Fibroblast of skin of right biceps (primary cell): ENCODE results near the gene HEATR3.

Experiments
- DNase-seq: peaks from one replicate; pipeline ENCODE4 v3.0.0-alpha.2; 2013

The HEATR3 gene

DNA sequence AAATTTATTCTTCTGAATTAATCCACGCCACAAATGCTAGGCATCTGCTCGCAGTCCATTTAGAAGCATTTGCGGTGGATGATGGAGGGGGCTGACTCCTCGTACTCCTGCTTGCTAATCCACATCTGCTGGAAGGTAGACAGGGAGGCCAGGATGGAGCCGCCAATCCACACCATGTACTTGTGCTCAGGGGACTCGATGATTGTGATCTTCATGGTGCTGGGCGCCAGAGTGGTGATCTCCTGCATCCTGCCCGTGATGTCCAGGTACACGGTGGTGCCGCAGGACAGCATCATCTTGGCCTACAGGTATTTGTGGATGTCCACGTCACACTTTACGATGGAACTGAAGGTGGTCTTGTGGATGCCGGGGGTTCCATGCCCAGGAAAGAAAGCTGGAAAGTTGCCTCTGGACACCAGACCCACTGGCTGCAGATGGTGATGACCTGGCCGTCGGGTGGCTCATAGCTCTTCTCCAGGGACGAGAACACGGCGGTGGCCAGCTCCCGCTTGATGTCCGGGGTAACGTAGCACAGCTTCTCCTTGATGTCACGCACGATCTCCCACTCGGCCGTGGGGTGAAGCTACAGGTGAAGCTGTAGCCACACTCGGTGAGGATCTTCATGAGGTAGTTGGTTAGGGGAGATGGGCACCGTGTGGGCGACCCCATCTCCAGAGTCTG lies 7.5 kb upstream of the HEATR3 start:
- no peak for DNase-seq

DNA sequence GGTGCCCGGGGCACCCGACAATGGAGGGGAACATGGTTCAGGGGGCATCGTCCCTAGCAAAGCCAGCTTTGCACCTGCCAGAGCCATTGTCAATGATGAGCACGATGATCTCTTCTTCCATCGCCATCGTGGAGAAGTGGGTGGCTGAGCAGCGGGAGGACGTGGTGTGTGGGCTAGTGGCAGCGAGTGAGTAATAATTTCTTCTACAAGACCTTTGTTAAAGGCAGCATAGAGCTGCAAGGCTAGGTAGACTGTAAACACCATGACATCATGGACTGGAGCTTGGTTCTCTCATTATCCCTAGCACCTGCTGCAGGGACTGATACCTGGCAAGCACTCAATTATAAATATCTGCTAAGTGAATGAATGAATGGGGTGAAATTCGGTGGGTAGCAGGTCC lies 6.7 kb upstream of the HEATR3 start:
- DNase-seq = no peak

DNA sequence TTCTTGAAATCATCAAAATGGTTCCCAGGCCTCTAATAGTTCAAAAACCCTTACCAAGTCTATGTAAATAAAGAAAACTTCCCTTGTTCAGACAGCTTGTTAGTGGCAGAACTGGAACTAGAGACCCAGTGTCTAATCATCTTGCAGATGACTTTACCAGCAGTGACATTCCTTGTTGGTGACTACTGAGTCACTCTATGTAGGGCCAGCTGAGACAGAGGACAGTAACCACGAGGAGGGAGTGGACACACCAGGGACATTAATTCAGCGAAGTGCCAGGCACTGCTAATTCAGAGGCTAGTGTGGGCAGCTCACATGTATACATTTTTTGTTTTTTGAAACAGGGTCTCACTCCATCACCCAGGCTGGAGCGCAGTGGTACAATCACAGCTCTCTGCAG lies 6.1 kb upstream of the HEATR3 start:
- DNase-seq = no peak

DNA sequence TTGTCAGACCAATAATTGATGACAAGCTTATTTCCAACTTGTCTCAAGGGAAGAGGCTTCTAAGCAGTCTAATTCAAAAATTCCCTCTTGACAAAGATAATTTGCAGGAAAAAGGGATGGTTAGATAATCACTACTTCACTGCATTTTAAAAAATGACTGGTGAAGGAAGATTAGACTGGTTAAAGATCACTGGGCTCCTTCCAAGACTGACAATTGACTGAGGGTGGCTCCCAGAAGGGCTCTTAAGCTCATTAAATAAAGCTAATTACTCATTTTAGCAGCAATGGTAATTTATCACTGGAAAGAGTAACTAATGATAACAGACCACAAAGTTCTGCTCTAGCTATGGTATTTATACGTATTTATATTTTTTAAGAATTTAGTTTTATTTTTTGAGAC lies 4.4 kb upstream of the HEATR3 start:
- no peak for DNase-seq

DNA sequence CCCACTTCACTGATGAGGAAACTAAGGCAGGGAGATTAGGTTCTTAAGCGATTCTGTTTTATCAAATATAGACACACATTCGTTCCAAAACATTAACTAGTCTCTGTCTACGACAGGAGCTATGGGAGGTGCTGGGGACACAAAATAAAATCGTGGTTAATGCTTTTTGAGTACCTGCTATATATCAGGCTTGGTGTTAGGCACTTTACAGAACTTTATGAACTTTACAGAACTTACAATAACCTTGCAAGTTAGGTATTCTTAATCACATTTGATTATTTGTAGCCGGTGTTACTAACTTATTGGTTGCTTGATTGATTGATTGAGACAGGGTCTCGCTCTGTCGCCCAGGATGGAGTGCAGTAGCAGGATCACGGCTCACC lies 538 bp upstream of the HEATR3 start:
- DNase-seq = no peak

DNA sequence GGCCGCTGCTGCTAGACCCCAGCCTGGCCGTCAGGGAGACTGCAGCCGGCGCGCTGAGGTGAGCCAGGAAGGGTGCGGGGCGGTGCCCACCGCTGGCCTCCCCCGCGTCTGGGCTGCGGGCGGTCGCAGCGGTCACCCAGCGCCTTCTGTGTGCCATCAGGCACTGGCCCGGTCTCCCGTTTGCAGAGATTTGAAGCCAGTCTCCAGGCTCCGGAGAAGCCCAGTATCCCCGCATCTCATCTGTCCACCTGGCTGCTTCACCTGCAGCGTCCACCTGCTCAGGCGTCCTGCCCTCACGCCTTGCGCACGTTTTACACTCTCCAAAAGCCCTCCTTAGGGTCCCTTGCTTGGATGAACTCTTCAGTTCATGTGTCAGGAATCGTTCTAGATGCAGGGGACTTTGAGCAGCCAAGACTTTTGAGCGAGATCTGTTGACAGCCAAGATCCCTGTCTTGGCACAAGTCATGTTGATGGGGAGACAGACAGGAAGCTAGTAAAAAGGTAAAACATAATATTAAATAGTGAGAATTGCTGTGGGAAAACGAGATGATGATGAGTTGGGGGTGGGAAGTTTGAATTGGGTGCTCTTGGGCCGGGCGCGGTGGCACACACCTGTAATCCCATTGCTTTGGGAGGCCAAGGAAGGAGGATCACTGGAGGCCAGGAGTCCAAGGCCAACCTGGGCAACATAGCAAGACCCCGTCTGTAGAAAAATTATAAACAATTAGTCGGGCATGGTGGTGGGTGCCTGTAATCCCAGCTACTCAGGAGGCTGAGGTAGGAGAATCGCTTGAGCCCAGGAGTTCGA lies 916 bp downstream of the HEATR3 start:
- no peak for DNase-seq

DNA sequence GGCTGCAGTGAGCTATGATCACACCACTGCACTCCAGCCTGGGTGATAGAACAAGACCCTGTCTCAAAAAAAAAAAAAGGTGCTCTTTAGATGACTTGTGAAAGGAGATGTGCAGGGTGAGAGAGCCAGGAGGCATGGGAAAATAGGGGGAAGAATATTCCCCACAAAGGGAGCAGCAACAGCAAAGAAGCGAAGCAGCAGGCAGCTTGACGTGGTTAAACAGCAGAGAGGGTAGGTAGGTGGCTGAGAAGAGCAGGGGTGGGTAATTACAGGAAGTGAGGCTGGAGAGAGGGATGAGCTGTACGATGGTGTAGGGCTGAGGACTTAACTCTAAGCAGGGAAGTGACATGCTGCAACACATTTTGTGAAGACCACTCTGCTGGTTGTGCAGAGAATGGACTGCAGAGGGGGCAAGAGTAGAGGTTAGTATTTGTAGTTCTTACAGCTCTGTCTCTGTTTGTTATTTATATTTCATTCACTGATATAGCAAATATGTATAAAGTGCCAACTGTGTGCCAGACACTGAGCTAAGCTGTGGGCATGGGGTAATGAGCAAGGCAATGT lies 1.6 kb downstream of the HEATR3 start:
- DNase-seq = peak; percentile 71

DNA sequence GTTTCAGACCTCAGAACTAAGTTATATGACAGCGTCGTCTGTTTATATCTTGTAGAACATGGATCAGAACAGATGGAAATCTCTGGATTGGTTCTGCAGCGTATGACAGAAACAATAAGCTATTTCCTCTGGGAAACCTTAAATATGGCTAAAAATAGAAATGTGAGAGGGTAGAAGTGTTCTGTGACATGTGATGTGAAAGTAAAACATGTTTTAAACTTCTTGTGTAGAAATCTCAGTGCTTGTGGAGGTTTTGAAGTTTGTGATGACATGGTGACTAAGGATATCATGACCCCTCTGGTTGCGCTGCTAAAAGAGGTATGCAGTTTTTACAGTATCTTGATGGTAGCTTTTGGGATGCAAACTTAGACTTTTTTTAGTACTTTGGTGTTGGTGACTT lies 2.8 kb downstream of the HEATR3 start:
- peak; percentile 59 for DNase-seq

DNA sequence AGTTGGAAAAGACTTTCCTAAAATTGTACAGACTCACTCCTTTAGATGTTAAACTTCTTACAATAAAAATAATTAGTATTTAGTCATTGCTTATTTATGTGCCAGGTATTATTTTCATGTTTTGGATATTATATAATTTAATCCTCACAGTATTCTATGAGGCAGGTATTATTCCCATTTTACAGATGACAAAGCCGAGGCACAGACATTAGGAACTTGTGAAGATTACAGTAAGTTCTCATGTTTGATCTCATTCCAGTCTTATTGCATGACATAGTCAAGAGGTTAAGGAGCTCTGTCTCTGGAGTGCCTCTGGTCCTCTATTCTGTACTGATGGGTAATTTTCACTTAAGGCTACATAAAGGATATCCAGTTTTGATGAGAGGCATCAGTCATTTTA lies 3.3 kb downstream of the HEATR3 start:
- no peak for DNase-seq

DNA sequence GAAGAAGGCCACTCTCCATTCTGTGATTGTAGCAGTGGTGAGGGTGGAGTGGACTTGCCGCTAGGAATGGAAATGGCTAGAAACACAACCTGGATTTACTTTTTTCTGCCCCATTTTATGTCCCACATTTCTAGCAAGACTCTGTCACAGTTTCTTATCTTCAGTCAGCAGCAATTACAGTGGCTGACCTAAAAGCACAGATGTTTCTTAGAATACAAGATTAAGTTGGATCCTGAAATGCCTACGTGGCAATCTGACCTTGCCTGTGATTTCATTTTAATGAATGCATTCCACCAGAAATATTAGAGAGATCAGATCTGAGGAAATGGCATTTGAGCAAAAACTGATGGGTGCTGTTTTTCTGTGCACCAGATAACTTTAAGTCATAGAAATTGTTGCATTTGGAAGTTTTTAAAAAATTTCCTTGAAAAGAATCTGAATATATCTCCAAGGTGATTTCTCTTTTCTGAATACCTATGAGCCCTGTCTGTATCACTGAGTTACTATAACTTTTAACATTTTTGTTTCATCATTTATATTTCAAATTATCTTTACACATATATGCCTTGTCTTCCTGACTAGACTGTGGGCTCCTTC lies 5.4 kb downstream of the HEATR3 start:
- no peak for DNase-seq

DNA sequence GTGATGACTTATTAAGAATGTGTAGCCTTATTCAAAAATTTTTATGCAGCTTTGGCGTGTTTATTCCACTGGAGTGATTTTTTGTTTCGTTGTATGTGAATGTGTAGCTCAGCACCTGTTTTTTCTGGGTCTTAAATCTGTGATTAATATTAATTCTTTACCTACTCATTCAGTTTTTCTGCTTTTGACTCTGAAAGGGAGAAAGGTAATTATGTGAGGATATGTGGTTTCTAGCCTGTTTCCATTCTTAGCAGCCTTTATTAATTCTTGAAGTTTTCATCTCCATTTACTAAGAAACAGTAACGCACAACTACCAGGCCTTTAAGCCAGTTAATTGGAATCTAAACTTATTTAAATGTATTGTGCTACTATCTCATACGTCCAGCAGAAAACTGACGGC lies 7.0 kb downstream of the HEATR3 start:
- DNase-seq = no peak

DNA sequence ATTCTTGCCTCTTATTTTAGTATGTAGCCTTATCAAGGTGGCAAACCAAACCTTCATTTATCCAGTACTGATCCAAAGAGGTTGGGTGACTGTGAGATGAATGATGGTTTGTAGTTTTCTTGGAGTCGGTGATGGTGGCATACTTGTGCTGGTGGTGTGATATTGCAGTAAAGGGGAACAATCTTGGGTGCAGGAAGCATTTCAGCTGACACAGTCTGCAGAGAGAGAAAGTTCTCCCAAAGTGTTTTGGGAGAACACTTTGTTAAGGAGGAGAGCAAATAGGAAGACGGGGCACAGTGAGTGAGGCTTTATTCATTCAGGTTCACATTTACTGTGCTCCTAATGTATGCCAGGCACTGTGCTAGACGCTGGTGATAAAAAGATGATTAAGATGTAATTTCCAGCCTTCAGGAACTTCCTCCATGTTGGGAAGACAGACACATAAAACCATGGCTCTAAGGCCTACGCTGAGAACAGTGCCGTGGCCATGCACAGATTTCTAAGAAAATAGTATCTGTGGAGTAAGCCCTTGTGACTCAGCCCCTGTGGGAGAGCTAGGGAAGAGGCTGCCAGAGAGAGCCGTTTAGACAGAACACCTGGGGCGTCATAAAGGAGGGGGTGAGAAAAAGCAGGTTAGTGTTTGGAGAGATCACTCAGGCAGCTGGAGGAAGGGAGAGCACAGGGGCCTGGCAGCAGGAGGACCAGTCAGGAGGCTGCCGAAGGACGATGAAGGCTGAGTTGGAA lies 13.8 kb downstream of the HEATR3 start:
- DNase-seq = no peak

DNA sequence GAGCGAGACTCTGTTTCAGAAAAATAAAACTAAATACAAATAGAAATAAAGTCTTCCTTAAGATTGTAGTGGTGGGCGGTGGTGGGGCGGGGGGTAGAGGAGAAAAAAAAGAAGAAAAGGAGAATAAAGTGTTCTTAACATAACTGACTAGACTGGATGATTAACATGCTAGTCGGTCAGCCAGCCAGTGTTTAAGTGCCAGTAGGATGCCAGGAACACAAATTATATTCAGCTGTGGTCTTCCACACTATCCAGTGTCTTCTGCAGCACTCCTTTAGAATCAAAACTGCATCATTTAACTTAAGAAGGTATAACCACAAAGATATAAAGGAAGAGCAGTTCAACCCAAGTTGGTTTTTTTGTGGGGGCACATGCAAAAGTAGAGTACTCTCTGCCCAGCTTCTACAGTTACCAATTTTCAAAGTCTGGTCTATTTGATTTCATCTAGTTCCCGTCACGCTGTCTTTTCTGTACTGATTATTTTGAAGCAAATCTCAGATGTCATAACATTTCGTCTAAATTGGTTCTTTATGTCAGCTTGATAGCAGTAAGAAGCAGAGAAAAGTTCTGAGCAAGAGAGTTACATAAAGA lies 15.8 kb downstream of the HEATR3 start:
- no peak for DNase-seq

DNA sequence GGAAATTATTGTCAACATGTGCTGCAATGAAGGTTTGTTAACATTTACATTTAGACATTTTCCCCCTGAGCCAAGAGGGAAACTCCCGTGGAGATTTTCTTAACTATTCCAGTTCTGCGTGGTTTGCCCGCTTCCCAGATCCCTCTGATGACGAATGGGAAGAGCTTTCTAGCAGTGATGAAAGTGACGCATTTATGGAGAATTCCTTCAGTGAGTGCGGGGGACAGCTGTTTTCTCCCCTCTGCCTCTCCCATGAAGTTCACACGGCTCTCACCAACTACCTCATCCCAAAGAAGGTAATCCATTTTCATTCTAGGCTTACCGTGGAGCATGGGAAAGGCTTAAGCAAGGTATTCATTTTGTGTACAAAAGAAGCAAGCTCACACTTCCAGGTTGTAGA lies 18.2 kb downstream of the HEATR3 start:
- peak; percentile 30 for DNase-seq

DNA sequence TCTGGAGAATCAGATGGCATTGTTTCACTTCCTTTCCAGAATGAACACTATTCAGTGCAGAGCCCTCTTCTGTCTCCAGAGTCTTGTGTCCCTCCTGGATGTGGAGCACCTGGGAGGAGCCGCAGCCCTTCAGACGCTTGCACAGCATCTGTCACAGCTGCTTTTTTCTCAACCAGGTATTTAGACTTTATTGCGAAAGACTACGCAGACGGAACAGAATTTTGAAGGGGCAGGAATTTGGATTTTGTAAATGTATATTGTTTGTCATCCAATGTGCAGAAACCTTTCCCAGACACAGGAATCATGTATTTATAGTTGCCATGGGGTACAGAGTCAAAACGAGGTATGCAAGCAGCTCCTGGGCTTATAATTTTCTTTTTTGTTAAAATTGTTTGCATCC lies 20.4 kb downstream of the HEATR3 start:
- no peak for DNase-seq

DNA sequence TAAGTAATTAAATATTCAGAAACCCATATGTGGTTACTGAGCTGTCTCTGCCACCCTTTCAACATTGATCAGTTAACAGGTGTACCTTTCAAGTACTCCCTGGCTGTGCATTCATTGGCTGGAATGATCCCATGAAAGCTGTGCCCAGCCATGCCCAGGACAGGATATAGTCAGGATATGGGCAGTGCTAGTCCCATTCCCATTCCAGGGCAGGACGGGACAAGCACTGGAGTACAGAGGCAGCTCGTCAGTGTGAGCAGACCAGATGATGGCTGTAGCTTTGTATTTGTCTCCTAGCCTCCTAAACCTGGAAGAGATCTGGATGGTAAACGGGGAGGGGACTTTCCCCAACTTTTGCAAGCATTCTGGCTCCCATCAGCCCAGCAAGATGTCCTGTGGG lies 22.5 kb downstream of the HEATR3 start:
- DNase-seq = no peak

DNA sequence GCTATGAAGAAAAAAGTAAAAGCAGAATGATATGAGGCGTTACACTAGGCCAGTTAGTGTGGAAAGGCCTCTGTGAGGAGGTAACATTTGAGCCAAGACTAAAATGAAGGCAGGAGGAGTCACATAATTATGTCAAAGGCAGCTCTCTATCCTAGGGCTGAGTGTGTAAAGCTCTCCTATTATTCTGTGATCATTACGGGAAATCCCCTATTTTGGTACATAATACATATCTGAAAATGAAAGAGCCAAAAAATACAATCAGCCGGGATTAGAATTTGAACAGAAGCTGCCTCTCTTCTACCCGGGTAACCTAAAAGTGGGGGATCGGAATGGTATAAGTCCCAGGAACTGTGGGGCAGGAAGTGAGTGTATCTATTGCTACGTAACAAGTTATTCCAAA lies 27.1 kb downstream of the HEATR3 start:
- no peak for DNase-seq

DNA sequence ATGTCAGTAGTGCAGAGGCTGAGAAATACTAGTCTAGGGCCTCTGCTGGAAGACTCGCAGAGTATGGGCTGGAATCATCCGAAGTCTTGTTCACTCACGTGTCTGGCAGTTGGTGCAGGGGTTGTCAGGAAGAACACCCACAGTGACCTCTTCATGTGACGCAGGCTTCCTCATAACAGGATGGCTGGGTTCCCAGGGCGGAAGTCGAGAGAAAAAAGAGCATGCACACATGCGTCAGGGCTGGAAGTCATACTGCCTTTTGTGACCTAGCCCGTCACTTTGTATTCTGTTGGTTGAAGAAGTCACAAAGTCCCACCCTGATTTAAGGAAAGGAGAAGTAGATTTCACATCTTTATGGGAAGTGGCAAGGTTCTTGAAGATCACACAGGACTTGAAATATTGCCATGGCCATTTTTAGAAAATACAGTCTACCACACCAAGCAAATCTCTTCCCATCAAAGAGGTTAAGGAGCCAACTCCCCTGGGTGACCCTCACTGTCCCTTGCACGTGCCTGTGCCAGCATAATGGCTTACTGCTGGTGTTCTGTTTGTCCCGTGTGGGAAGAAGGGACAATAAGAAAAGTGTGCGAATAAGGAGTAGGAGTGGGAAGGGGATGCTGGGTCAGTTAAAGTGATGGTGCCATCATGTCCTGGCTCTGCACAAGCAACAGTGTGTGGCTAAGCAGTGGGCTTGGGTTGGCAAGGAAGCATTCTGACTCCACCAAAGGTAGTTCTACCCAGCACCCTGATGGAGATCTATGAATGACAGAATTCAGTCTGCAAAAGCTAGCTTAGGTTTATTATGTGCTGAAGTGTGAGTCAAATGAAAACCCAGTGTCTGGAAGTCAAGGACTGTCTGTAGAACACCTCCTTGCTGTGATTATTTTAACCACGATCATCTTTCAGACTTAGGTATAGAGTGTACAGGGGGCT lies 28.1 kb downstream of the HEATR3 start:
- peak; percentile 15 for DNase-seq

DNA sequence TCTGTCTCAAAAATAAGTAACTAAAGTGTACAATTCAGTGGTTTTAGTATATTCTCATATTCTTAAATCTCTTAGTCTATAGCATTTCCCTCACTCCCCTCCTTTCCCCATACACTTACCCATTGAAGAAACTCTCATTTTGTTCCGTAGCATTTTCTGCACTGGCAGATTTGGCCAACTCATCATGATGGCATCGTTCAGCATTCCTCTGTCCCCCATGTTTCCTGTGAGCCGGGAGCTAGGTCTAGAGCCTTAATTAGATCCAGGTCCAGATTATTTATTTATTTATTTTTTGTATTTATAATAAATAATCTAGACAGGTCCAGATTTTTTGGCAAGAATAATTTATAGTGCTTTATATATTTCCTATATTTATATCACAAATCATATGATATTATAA lies 31.0 kb downstream of the HEATR3 start:
- peak; percentile 94 for DNase-seq

DNA sequence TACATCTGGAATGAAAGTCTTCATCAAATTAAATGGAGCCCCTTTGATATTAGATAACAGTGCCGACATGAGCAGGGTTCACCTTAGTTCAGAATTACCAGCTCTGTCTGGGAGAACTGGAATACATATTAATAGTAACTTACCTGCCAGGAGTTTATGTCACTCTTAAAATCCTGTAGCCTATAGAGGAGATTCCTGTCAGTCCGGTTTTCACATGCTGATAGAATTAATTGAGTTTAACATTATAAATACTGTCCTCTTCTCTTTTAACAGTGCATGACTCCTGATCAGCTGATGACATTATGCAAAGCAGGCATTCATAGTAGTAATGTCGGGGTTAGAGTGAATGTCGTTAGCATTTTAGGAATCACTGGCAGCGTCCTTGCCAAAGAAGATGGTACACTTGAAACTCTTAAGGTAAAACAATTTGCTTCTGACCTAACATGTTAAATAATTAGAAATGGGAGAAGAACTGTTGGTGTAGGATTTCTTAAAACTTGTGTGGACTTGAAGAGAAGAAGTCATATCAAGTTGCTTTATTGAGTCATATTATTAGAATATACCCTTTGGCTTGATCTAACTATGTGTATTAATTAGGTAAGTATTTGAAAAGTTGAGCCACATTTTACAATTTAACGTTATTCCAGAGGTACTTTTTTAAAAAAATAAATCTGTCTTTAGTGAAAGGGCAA lies 34.3 kb downstream of the HEATR3 start:
- DNase-seq = no peak
